ENCODE measurements around the gene FKBP2.
A peak's percentile ranks its signal among the peaks of the same experiment; 100 is the strongest.

FKBP2 gene

GRCh38 chr11:64229744-64230170, 11.1 kb upstream of the FKBP2 start:
- no peaks in the 10 kb centered on the region for H3K9me2 ChIP-seq (ENCODE audit: low read depth, low read length)
- peak overlapping the region; percentile 68 for H3K4me3 ChIP-seq (ENCODE audit: low read depth, low read length, poor library complexity, severe bottlenecking)
- H3K4me2 ChIP-seq (ENCODE audit: low read length), result peak overlapping the region; percentile 79
- H3K9me3 ChIP-seq (ENCODE audit: low read length), result no peaks in the 10 kb centered on the region
- H3K36me3 ChIP-seq (ENCODE audit: insufficient read depth, low read length), result no peaks in the 10 kb centered on the region; the same call in 1 of the 2 replicates
- no peaks in the 10 kb centered on the region for H3K79me2 ChIP-seq (ENCODE audit: insufficient read depth, low read length)
- H3K4me1 ChIP-seq (ENCODE audit: insufficient read depth, low read length, severe bottlenecking), result peaks cover 59% of the 10 kb centered on the region
- peak overlapping the region; percentile 79 for H3K27ac ChIP-seq (ENCODE audit: low read depth, low read length, poor library complexity, severe bottlenecking)
- no peaks in the 10 kb centered on the region for H4K20me1 ChIP-seq (ENCODE audit: insufficient read depth, low read length)
- H3K27me3 ChIP-seq (ENCODE audit: insufficient read depth, low read length), result no peaks in the 10 kb centered on the region
- H2AFZ ChIP-seq (ENCODE audit: low read length), result no peak overlapping the region
- TF ChIP-seq EZH2 (IDR thresholded peaks at IDR 0.05; ENCODE audit: borderline replicate concordance, low read length) (no peak), CTCF (IDR thresholded peaks at IDR 0.05; ENCODE audit: low read length) (no peak)
- peak overlapping the region; percentile 71 for H3K9ac ChIP-seq (ENCODE audit: low read length)
- H3F3A ChIP-seq (ENCODE audit: insufficient read depth, low read length), result no peaks in the 10 kb centered on the region

GRCh38 chr11:64230171-64230984, 10.5 kb upstream of the FKBP2 start, which contains the start of gene DNAJC4:
Gene DNAJC4 (plus strand): TSS chr11:64230548. CDS start chr11:64230855, 307 bp downstream.
- peaks cover 58% of the 10 kb centered on the region for H3K4me1 ChIP-seq (ENCODE audit: insufficient read depth, low read length, severe bottlenecking)
- peak within 1 kb of the TSS; percentile 71 for H3K9ac ChIP-seq (ENCODE audit: low read length)
- H3K79me2 ChIP-seq (ENCODE audit: insufficient read depth, low read length), result no peaks in the 10 kb centered on the region
- no peaks in the 10 kb centered on the region for H4K20me1 ChIP-seq (ENCODE audit: insufficient read depth, low read length)
- no peaks in the 10 kb centered on the region for H3K27me3 ChIP-seq (ENCODE audit: insufficient read depth, low read length)
- H3K4me3 ChIP-seq (ENCODE audit: low read depth, low read length, poor library complexity, severe bottlenecking), result peak within 1 kb of the TSS; percentile 68
- H3K9me2 ChIP-seq (ENCODE audit: low read depth, low read length), result no peaks in the 10 kb centered on the region
- H3K4me2 ChIP-seq (ENCODE audit: low read length), result peak within 1 kb of the TSS; percentile 79
- H3K36me3 ChIP-seq (ENCODE audit: insufficient read depth, low read length), result peaks cover under 1% of the 10 kb centered on the region; the same call in 1 of the 2 replicates
- peak within 1 kb of the TSS; percentile 79 for H3K27ac ChIP-seq (ENCODE audit: low read depth, low read length, poor library complexity, severe bottlenecking)
- TF ChIP-seq EZH2 (IDR thresholded peaks at IDR 0.05; ENCODE audit: borderline replicate concordance, low read length), result no peak
- H2AFZ ChIP-seq (ENCODE audit: low read length), result no peak within 1 kb of the TSS
- H3K9me3 ChIP-seq (ENCODE audit: low read length), result no peaks in the 10 kb centered on the region
- no peaks in the 10 kb centered on the region for H3F3A ChIP-seq (ENCODE audit: insufficient read depth, low read length)

DNA sequence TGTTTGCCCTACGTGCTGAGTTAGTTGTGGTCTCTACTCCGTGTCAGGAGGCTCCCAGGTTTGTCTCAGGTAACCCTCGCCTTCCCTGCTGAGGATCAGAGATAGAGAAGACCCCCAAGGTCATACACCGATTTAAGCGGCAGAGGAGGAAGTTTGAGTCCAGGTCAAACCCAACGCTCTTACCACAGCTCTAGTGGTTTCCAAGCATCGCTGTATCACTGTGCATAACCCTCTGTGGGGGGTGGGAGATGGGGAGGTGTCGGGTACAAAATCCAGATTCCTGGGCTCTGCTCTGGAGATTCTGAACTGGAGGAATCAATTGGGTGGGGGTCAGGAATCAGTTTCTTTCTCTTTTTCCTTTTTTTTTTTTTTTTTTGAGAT, 9.9 kb upstream of the FKBP2 start:
- Histone ChIP-seq H3K4me3 (ENCODE audit: low read depth, low read length, poor library complexity, severe bottlenecking) (peak overlapping the region; percentile 68), H3K4me1 (ENCODE audit: insufficient read depth, low read length, severe bottlenecking) (peaks cover 61% of the 10 kb centered on the region), H3K27ac (ENCODE audit: low read depth, low read length, poor library complexity, severe bottlenecking) (peak overlapping the region; percentile 79), H3K4me2 (ENCODE audit: low read length) (peak overlapping the region; percentile 79), H3K27me3 (ENCODE audit: insufficient read depth, low read length) (no peaks in the 10 kb centered on the region), H3K79me2 (ENCODE audit: insufficient read depth, low read length) (no peaks in the 10 kb centered on the region), H3K9ac (ENCODE audit: low read length) (peak overlapping the region; percentile 71), H3K9me2 (ENCODE audit: low read depth, low read length) (no peaks in the 10 kb centered on the region), H3K36me3 (ENCODE audit: insufficient read depth, low read length) (peaks cover 5% of the 10 kb centered on the region; the same call in 1 of the 2 replicates), H4K20me1 (ENCODE audit: insufficient read depth, low read length) (no peaks in the 10 kb centered on the region), H3K9me3 (ENCODE audit: low read length) (no peaks in the 10 kb centered on the region), H2AFZ (ENCODE audit: low read length) (no peak overlapping the region), H3F3A (ENCODE audit: insufficient read depth, low read length) (no peaks in the 10 kb centered on the region)
- no peak for TF ChIP-seq CTCF (IDR thresholded peaks at IDR 0.05; ENCODE audit: low read length)
- TF ChIP-seq EZH2 (IDR thresholded peaks at IDR 0.05; ENCODE audit: borderline replicate concordance, low read length), result no peak

All from OCI-LY1 (cell line).